ENCODE measurements around the gene ATG7. TPM values are rescaled to one million over a fixed set of nuclear protein-coding genes. Genes with fewer than 3 reads are reported as not detected.
"Not testable (repeated sequence)": the region's sequence is repeated elsewhere in the genome, so short reads cannot be mapped to it uniquely, and the experiment has no call there.

ATG7 gene
- total RNA-seq, 3 donors from 2014 or later (not counting 1 experiment from before 2014, with no cell fraction given), result 55.3 to 72.9 (median 68.6) TPM

- H3K27ac Mint-ChIP-seq, result no peak overlapping the region
- H3K27me3 Mint-ChIP-seq (ENCODE audit: low read depth in 2 of 2), result no peaks in the 10 kb centered on the region
- peaks cover 8 to 10% of the 10 kb centered on the region in 2 donors for H3K4me1 Mint-ChIP-seq
- ATAC-seq, result no peak
- no peak overlapping the region for H3K27ac ChIP-seq (ENCODE audit: low read length)
- DNase-seq, result no peak
- intact Hi-C loops (cut with micrococcal nuclease), result no loop called here
- WGBS (ENCODE audit: insufficient coverage), result 100% methylated on average over 1 of the region's 1 CpG
- H3K9me3 Mint-ChIP-seq, result peaks cover 0 to 3% of the 10 kb centered on the region in 2 donors
- H3K27me3 ChIP-seq (ENCODE audit: control insufficient read depth, insufficient read depth, low read length), result no peaks in the 10 kb centered on the region
- H3K4me3 Mint-ChIP-seq, result no peak overlapping the region
- no peak for TF ChIP-seq CTCF (IDR thresholded peaks at IDR 0.05)
- H3K9me3 ChIP-seq (ENCODE audit: control insufficient read depth, insufficient read depth, low read length), result no peaks in the 10 kb centered on the region
- no peaks in the 10 kb centered on the region for H3K4me1 ChIP-seq (ENCODE audit: control insufficient read depth, insufficient read depth, low read length)
- no peaks in the 10 kb centered on the region for H3K36me3 Mint-ChIP-seq
- H3K36me3 ChIP-seq (ENCODE audit: control insufficient read depth, insufficient read depth, low read length), result no peaks in the 10 kb centered on the region
- no peak overlapping the region for H3K4me3 ChIP-seq (ENCODE audit: low read length)
Observed at GRCh38 chr3:11401434-11401833, 129.2 kb downstream of the ATG7 start.

- Histone ChIP-seq H3K36me3 (ENCODE audit: control insufficient read depth, insufficient read depth, low read length) (no peaks in the 10 kb centered on the region), H3K9me3 (ENCODE audit: control insufficient read depth, insufficient read depth, low read length) (peaks cover 8% of the 10 kb centered on the region), H3K27me3 (ENCODE audit: control insufficient read depth, insufficient read depth, low read length) (no peaks in the 10 kb centered on the region), H3K4me1 (ENCODE audit: control insufficient read depth, insufficient read depth, low read length) (no peaks in the 10 kb centered on the region), H3K4me3 (ENCODE audit: low read length) (no peak overlapping the region), H3K27ac (ENCODE audit: low read length) (no peak overlapping the region)
- no peak for DNase-seq
- Mint-ChIP-seq H3K9me3 (peaks cover 6 to 7% of the 10 kb centered on the region in 2 donors), H3K27me3 (ENCODE audit: low read depth in 2 of 2) (no peaks in the 10 kb centered on the region), H3K4me3 (no peak overlapping the region), H3K4me1 (peaks cover 10 to 18% of the 10 kb centered on the region in 2 donors), H3K27ac (no peak overlapping the region), H3K36me3 (peaks cover 18% of the 10 kb centered on the region)
- no peak for ATAC-seq
- intact Hi-C loops (cut with micrococcal nuclease), result no loop called here
- TF ChIP-seq CTCF (IDR thresholded peaks at IDR 0.05), result no peak
- WGBS (ENCODE audit: insufficient coverage), result 100% methylated on average over 1 of the region's 2 CpGs
Observed at GRCh38 chr3:11405323-11405722, 133.1 kb downstream of the ATG7 start.

- TF ChIP-seq CTCF (IDR thresholded peaks at IDR 0.05), result no peak
- no peaks in the 10 kb centered on the region for H3K36me3 ChIP-seq (ENCODE audit: control insufficient read depth, insufficient read depth, low read length)
- intact Hi-C loops (cut with micrococcal nuclease), result no loop called here
- no peaks in the 10 kb centered on the region for H3K27me3 ChIP-seq (ENCODE audit: control insufficient read depth, insufficient read depth, low read length)
- DNase-seq (no peak), ATAC-seq (no peak)
- no peak overlapping the region for H3K27ac Mint-ChIP-seq
- no peaks in the 10 kb centered on the region for H3K4me1 ChIP-seq (ENCODE audit: control insufficient read depth, insufficient read depth, low read length)
- H3K4me1 Mint-ChIP-seq, result peaks cover 10% of the 10 kb centered on the region in 2 donors
- no peak overlapping the region for H3K4me3 Mint-ChIP-seq
- H3K9me3 ChIP-seq (ENCODE audit: control insufficient read depth, insufficient read depth, low read length), result peaks cover 8% of the 10 kb centered on the region
- H3K9me3 Mint-ChIP-seq, result peaks cover 6 to 7% of the 10 kb centered on the region in 2 donors
- no peak overlapping the region for H3K27ac ChIP-seq (ENCODE audit: low read length)
- no peaks in the 10 kb centered on the region for H3K27me3 Mint-ChIP-seq (ENCODE audit: low read depth in 2 of 2)
- H3K36me3 Mint-ChIP-seq, result peaks cover 18% of the 10 kb centered on the region
- H3K4me3 ChIP-seq (ENCODE audit: low read length), result no peak overlapping the region
- WGBS (ENCODE audit: insufficient coverage), result 91% methylated on average over 1 of the region's 1 CpG
Observed at GRCh38 chr3:11407644-11408043, 135.4 kb downstream of the ATG7 start.

GRCh38 chr3:11408324-11408859, 136.2 kb downstream of the ATG7 start:
- H3K4me1 Mint-ChIP-seq, result peaks cover 10% of the 10 kb centered on the region in 2 donors
- intact Hi-C loops (cut with micrococcal nuclease); DNase-seq; ATAC-seq; H3K4me3 ChIP-seq (ENCODE audit: low read length); H3K9me3 ChIP-seq (ENCODE audit: control insufficient read depth, insufficient read depth, low read length); H3K27me3 ChIP-seq (ENCODE audit: control insufficient read depth, insufficient read depth, low read length); H3K27ac Mint-ChIP-seq; H3K36me3 ChIP-seq (ENCODE audit: control insufficient read depth, insufficient read depth, low read length); H3K27ac ChIP-seq (ENCODE audit: low read length); H3K4me1 ChIP-seq (ENCODE audit: control insufficient read depth, insufficient read depth, low read length); H3K4me3 Mint-ChIP-seq; H3K9me3 Mint-ChIP-seq; H3K27me3 Mint-ChIP-seq (ENCODE audit: low read depth in 2 of 2): not testable (repeated sequence)
- WGBS (ENCODE audit: insufficient coverage), result 100% methylated on average over 4 of the region's 4 CpGs
- H3K36me3 Mint-ChIP-seq, result peaks cover 18% of the 10 kb centered on the region

Data from natural killer cell (primary cell).